Subcutaneous adipose tissue (tissue), 4 donors: Measurements from ENCODE around the gene LSMEM2. TPM values are rescaled to one million over a fixed set of nuclear protein-coding genes. Genes with fewer than 3 reads are reported as not detected.

Experiments used
- total RNA-seq, 4 donors: library from RNA; depleted of rRNA; stranded (reverse); fragments of >200 nt; gene quantifications; one replicate each; pipeline ENCODE4 v1.1.0, GENCODE V29; 2016
- TF ChIP-seq, protein P1 (sequence below): fragments of 450-650 bp; IDR thresholded peaks from one replicate; pipeline ENCODE4 v1.5.1; 2016; ENCODE audit warnings: low read depth, mild to moderate bottlenecking, control low read depth, antibody characterized with exemption, moderate library complexity

The LSMEM2 gene
- total RNA-seq, 4 donors from 2014 or later, result not detected

- TF ChIP-seq, protein P1, sequence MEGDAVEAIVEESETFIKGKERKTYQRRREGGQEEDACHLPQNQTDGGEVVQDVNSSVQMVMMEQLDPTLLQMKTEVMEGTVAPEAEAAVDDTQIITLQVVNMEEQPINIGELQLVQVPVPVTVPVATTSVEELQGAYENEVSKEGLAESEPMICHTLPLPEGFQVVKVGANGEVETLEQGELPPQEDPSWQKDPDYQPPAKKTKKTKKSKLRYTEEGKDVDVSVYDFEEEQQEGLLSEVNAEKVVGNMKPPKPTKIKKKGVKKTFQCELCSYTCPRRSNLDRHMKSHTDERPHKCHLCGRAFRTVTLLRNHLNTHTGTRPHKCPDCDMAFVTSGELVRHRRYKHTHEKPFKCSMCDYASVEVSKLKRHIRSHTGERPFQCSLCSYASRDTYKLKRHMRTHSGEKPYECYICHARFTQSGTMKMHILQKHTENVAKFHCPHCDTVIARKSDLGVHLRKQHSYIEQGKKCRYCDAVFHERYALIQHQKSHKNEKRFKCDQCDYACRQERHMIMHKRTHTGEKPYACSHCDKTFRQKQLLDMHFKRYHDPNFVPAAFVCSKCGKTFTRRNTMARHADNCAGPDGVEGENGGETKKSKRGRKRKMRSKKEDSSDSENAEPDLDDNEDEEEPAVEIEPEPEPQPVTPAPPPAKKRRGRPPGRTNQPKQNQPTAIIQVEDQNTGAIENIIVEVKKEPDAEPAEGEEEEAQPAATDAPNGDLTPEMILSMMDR, result no peak
Observed at GRCh38 chr3:50271314-50271936, 7.5 kb upstream of the LSMEM2 start.

- TF ChIP-seq, protein P1, result no peak
Observed at GRCh38 chr3:50272911-50273688, 5.8 kb upstream of the LSMEM2 start.

- TF ChIP-seq, protein P1, result no peak
Observed at GRCh38 chr3:50273689-50274065, 5.2 kb upstream of the LSMEM2 start.

- TF ChIP-seq, protein P1, result no peak
Observed at GRCh38 chr3:50274371-50275104, 4.3 kb upstream of the LSMEM2 start.

DNA sequence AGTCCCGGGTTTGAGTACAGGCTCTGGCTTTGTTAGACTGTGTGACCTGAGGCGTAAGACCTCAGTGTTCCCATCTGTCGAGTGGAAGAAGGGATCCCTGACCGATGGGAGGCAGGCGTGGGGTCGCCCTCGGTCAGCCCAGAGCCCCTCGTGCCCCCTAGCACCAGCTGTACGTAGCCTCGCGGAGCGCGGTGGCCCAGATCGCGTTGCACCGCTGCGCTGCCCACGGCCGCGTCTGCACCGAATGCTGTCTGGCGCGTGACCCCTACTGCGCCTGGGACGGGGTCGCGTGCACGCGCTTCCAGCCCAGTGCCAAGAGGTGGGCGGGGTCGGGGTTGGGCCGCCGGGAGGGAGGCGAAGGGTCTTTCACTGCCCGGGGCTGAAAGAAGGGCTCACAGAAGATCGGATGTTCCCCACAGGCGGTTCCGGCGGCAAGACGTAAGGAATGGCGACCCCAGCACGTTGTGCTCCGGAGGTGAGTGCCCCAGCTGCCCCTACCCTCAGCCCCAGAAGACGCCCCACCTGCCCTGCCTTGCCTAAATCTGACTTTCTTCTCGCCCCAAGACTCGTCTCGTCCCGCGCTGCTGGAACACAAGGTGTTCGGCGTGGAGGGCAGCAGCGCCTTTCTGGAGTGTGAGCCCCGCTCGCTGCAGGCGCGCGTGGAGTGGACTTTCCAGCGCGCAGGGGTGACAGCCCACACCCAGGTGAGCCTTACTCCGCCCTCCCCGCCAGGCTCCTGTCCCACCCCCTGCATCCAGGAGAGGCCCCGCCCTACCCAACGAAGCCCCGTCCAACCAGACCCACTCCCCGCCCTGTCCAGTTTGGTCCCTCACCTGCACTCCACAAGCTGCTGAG lies 3.5 kb upstream of the LSMEM2 start:
- TF ChIP-seq, protein P1, result no peak

- TF ChIP-seq, protein P1, result no peak
Observed at GRCh38 chr3:50275996-50276761, 2.7 kb upstream of the LSMEM2 start.
